Retinal pigment epithelial cell (primary cell): ENCODE measurements around the gene DNAJC18.

Source experiments
- DNase-seq: peaks from one replicate; pipeline ENCODE4 v3.0.0-alpha.2; 2010; ENCODE audit warnings: low read depth
- H3K4me3 ChIP-seq: 2 replicates; pipeline ENCODE4 v1.5.1; 2011; ENCODE audit warnings: mild to moderate bottlenecking, low read length, control low read depth, moderate library complexity
- CTCF ChIP-seq: conservative IDR thresholded peaks from 2 replicates; pipeline ENCODE4 v1.5.1; 2011; ENCODE audit warnings: low read depth, low read length, control low read depth, inconsistent platforms

The DNAJC18 gene

GRCh38 chr5:139468421-139468931 is 29.2 kb upstream of the DNAJC18 start:
- no peak for TF ChIP-seq CTCF
- no peak overlapping the region for H3K4me3 ChIP-seq
- DNase-seq: no peak

GRCh38 chr5:139462586-139463276 is 23.4 kb upstream of the DNAJC18 start, which contains the start of gene ECSCR:
Gene ECSCR, minus strand, starts transcription at chr5:139462743. Its CDS starts 73 bp downstream, at chr5:139462670.
- no peak for TF ChIP-seq CTCF
- H3K4me3 ChIP-seq: no peak within 1 kb of the TSS
- no peak for DNase-seq

GRCh38 chr5:139461698-139462097 is 22.4 kb upstream of the DNAJC18 start:
- DNase-seq: no peak
- no peak for TF ChIP-seq CTCF
- no peak overlapping the region for H3K4me3 ChIP-seq

GRCh38 chr5:139461176-139461575 is 21.9 kb upstream of the DNAJC18 start:
- no peak overlapping the region for H3K4me3 ChIP-seq
- TF ChIP-seq CTCF: no peak
- no peak for DNase-seq

GRCh38 chr5:139460455-139460854 is 21.1 kb upstream of the DNAJC18 start:
- no peak overlapping the region for H3K4me3 ChIP-seq
- no peak for DNase-seq

GRCh38 chr5:139459451-139459934 is 20.2 kb upstream of the DNAJC18 start:
- no peak overlapping the region for H3K4me3 ChIP-seq
- no peak for DNase-seq
- TF ChIP-seq CTCF: no peak

More at GRCh38 chr5:139460455-139460854, 21.1 kb upstream of the DNAJC18 start:
- TF ChIP-seq CTCF: no peak
